K562 (cell line): ENCODE measurements around the gene CYTH1. TPM values are rescaled to one million over a fixed set of nuclear protein-coding genes. Genes with fewer than 3 reads are reported as not detected.

ENCODE experiments used
- COPS2 ChIP-seq: fragments of 450-650 bp; conservative IDR thresholded peaks from 2 replicates; pipeline ENCODE4 v1.6.1; 2016; ENCODE audit warnings: mild to moderate bottlenecking, moderate library complexity
- FOXA1 ChIP-seq: fragments of 450-650 bp; IDR thresholded peaks from 2 replicates; pipeline ENCODE4 v1.6.1; 2016; ENCODE audit warnings: mild to moderate bottlenecking, borderline replicate concordance
- HMGN3 ChIP-seq: IDR thresholded peaks from 2 replicates; pipeline ENCODE4 v1.6.1; 2011; ENCODE audit warnings: borderline replicate concordance, low read depth, mild to moderate bottlenecking, mixed read lengths, low read length; ENCODE audit not compliant: insufficient read length; ENCODE audit errors: extremely low read depth
- HNRNPH1 ChIP-seq: fragments of 200-400 bp; formaldehyde crosslinking; optimal IDR thresholded peaks from 2 replicates; pipeline ENCODE3; 2017; ENCODE audit warnings: low read depth, mild to moderate bottlenecking, low read length, moderate library complexity
- NCOR1 ChIP-seq: fragments of 450-650 bp; IDR thresholded peaks from 2 replicates; pipeline ENCODE4 v1.6.1; 2016; ENCODE audit warnings: mild to moderate bottlenecking, moderate library complexity
- PHF21A ChIP-seq: fragments of 450-650 bp; IDR thresholded peaks from 2 replicates; pipeline ENCODE4 v1.6.1; 2017; ENCODE audit warnings: low read depth, borderline replicate concordance
- PHF8 ChIP-seq: fragments of 200-600 bp; sonication (generic); IDR thresholded peaks from 2 replicates; pipeline ENCODE4 v1.6.1; 2012; ENCODE audit warnings: mixed run types, mild to moderate bottlenecking, inconsistent platforms, low read length, moderate library complexity, borderline replicate concordance
- PML ChIP-seq: IDR thresholded peaks from 2 replicates; pipeline ENCODE4 v1.6.1; 2012; ENCODE audit warnings: low read length, inconsistent platforms
- RFX1 ChIP-seq: fragments of 450-650 bp; IDR thresholded peaks from 2 replicates; pipeline ENCODE4 v1.6.1; 2016; ENCODE audit warnings: mild to moderate bottlenecking, moderate library complexity
- SIX5 ChIP-seq, 2 experiments: IDR thresholded peaks; 2 replicates each; pipeline ENCODE4 v1.6.1; 2011; ENCODE audit warnings: low read length in 2 of 2, borderline replicate concordance in 1 of 2, low read depth in 1 of 2, mild to moderate bottlenecking in 1 of 2, moderate library complexity in 1 of 2; ENCODE audit not compliant: insufficient read depth in 1 of 2
- ZBED1 ChIP-seq: IDR thresholded peaks from 2 replicates; pipeline ENCODE4 v1.6.1; 2014
- ZC3H8 ChIP-seq: fragments of 450-650 bp; IDR thresholded peaks from 2 replicates; pipeline ENCODE4 v1.6.1; 2017
- ZFP1 ChIP-seq: fragments of 450-650 bp; formaldehyde crosslinking; IDR thresholded peaks from 2 replicates; pipeline ENCODE4 v1.4.0; 2020; ENCODE audit warnings: mild to moderate bottlenecking, mixed read lengths
- ZNF444 ChIP-seq: fragments of 250-450 bp; sonication (Bioruptor Pico); IDR thresholded peaks from 2 replicates; pipeline ENCODE4 v1.4.0; 2020; ENCODE audit warnings: mild to moderate bottlenecking, moderate library complexity
- ZNF583 ChIP-seq: fragments of 250-450 bp; sonication (Bioruptor Pico); IDR thresholded peaks from 2 replicates; pipeline ENCODE4 v1.4.0; 2020
- polyA plus RNA-seq, 8 experiments: library from polyadenylated mRNA; depleted of rRNA in 4 of 8; stranded (reverse) in 5 of 8; unstranded in 3 of 8; fragments of >200 nt; fragmentation: Nextera tagmentation in 2 of 8; fragmentation: Illumina TruSeq in 1 of 8; extraction: Ambion mirVana in 2 of 8; extraction: Trizol in 1 of 8; gene quantifications; 2 replicates each; pipeline versions ENCODE4 v1.2.1 to v1.2.3, GENCODE V29; 2011 to 2014; ENCODE audit warnings: inconsistent platforms in 1 of 8, missing spikeins in 1 of 8
- total RNA-seq, 7 experiments: library from RNA; depleted of rRNA in 6 of 7; stranded (reverse); fragments of >200 nt in 6 of 7; fragmentation: Illumina TruSeq in 2 of 7; extraction: Trizol in 2 of 7; gene quantifications; 2 replicates each; pipeline versions ENCODE4 v1.2.1 to v1.2.3, GENCODE V29; 2011 to 2021; ENCODE audit warnings: low replicate concordance in 1 of 7
- TF ChIP-seq, protein P1 (sequence below): fragments of 250-450 bp; sonication (Bioruptor Pico); IDR thresholded peaks from 2 replicates; pipeline ENCODE4 v1.8.0; 2021; ENCODE audit warnings: borderline replicate concordance, mild to moderate bottlenecking, moderate library complexity; ENCODE audit not compliant: poor library complexity, severe bottlenecking
- TF ChIP-seq, protein P2 (sequence below): fragments of 450-650 bp; IDR thresholded peaks from 2 replicates; pipeline ENCODE4 v1.6.1; 2017; ENCODE audit warnings: mild to moderate bottlenecking, moderate library complexity
- TF ChIP-seq, protein P3 (sequence below), 2 experiments: fragments of 450-650 bp; formaldehyde crosslinking in 1 of 2; IDR thresholded peaks; 2 replicates each; pipeline versions ENCODE4 v1.4.0 to v1.6.1; 2014 to 2020; ENCODE audit warnings: mild to moderate bottlenecking in 2 of 2, borderline replicate concordance in 1 of 2, low read depth in 1 of 2
- TF ChIP-seq, protein P4 (sequence below): sonication (generic); formaldehyde crosslinking; IDR thresholded peaks from 2 replicates; pipeline ENCODE4 v1.8.0; 2022; ENCODE audit warnings: missing genetic modification reagents, mild to moderate bottlenecking, borderline replicate concordance

The CYTH1 gene
- total and polyA plus RNA-seq, 9 of the 15 experiments (the other 6 are each of a cell fraction or from before 2014, with no cell fraction given), result 0.52 to 27.7 (median 16.8) TPM

DNA sequence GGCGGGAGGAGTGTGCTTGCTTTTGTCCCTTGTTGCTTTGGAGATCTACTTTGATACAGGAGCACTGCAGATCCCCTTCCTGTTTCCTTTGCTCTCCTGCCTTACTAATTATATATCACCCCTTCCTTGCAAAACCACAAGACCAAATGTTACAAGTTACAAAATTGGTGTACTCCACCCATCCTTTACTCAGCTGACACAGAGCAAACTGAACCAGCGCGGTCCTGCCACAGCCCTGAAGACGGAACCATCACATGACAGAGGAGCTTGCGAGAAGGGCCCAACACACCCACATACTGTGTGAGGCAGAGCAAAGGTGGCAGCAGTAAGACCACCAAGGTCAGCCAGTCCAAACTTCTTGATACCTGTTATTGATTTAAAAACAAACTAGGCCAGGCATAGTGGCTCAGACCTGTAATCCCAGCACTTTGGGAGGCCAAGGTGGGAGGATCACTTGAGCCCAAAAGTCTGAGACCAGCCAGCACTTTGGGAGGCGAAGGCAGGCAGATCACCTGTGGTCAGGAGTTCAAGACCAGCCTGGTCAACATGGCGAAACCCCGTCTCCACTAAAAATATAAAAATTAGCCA, 33.2 kb downstream of the CYTH1 start (continued):
- TF ChIP-seq ZBED1 (no peak), ZNF583 (CRISPR knock-in tag) (no peak), SIX5 (IDR thresholded peaks at IDR 0.05; ENCODE audit: borderline replicate concordance in 1 of 2, insufficient read depth in 1 of 2, low read depth in 1 of 2, low read length in 2 of 2) (no peak), COPS2 (no peak), ZC3H8 (no peak), RFX1 (peak; percentile 45), PHF8 (no peak), FOXA1 (no peak), PML (no peak), HMGN3 (no peak), ZNF444 (no peak), PHF21A (no peak), ZFP1 (CRISPR knock-in tag) (no peak), HNRNPH1 (no peak), NCOR1 (no peak)
- TF ChIP-seq, protein P1, sequence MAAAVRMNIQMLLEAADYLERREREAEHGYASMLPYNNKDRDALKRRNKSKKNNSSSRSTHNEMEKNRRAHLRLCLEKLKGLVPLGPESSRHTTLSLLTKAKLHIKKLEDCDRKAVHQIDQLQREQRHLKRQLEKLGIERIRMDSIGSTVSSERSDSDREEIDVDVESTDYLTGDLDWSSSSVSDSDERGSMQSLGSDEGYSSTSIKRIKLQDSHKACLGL, result no peak
- TF ChIP-seq, protein P2, sequence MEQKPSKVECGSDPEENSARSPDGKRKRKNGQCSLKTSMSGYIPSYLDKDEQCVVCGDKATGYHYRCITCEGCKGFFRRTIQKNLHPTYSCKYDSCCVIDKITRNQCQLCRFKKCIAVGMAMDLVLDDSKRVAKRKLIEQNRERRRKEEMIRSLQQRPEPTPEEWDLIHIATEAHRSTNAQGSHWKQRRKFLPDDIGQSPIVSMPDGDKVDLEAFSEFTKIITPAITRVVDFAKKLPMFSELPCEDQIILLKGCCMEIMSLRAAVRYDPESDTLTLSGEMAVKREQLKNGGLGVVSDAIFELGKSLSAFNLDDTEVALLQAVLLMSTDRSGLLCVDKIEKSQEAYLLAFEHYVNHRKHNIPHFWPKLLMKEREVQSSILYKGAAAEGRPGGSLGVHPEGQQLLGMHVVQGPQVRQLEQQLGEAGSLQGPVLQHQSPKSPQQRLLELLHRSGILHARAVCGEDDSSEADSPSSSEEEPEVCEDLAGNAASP, result no peak
- TF ChIP-seq, protein P3, sequence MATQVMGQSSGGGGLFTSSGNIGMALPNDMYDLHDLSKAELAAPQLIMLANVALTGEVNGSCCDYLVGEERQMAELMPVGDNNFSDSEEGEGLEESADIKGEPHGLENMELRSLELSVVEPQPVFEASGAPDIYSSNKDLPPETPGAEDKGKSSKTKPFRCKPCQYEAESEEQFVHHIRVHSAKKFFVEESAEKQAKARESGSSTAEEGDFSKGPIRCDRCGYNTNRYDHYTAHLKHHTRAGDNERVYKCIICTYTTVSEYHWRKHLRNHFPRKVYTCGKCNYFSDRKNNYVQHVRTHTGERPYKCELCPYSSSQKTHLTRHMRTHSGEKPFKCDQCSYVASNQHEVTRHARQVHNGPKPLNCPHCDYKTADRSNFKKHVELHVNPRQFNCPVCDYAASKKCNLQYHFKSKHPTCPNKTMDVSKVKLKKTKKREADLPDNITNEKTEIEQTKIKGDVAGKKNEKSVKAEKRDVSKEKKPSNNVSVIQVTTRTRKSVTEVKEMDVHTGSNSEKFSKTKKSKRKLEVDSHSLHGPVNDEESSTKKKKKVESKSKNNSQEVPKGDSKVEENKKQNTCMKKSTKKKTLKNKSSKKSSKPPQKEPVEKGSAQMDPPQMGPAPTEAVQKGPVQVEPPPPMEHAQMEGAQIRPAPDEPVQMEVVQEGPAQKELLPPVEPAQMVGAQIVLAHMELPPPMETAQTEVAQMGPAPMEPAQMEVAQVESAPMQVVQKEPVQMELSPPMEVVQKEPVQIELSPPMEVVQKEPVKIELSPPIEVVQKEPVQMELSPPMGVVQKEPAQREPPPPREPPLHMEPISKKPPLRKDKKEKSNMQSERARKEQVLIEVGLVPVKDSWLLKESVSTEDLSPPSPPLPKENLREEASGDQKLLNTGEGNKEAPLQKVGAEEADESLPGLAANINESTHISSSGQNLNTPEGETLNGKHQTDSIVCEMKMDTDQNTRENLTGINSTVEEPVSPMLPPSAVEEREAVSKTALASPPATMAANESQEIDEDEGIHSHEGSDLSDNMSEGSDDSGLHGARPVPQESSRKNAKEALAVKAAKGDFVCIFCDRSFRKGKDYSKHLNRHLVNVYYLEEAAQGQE (IDR thresholded peaks at IDR 0.05; ENCODE audit: borderline replicate concordance), result peak; percentile 90
- TF ChIP-seq, protein P3 (CRISPR knock-in tag; IDR thresholded peaks at IDR 0.05; ENCODE audit: low read depth), result no peak
- TF ChIP-seq, protein P4, sequence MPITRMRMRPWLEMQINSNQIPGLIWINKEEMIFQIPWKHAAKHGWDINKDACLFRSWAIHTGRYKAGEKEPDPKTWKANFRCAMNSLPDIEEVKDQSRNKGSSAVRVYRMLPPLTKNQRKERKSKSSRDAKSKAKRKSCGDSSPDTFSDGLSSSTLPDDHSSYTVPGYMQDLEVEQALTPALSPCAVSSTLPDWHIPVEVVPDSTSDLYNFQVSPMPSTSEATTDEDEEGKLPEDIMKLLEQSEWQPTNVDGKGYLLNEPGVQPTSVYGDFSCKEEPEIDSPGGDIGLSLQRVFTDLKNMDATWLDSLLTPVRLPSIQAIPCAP (CRISPR knock-in tag), result no peak
